ENCODE measurements around the gene PNMA8A.

DNA sequence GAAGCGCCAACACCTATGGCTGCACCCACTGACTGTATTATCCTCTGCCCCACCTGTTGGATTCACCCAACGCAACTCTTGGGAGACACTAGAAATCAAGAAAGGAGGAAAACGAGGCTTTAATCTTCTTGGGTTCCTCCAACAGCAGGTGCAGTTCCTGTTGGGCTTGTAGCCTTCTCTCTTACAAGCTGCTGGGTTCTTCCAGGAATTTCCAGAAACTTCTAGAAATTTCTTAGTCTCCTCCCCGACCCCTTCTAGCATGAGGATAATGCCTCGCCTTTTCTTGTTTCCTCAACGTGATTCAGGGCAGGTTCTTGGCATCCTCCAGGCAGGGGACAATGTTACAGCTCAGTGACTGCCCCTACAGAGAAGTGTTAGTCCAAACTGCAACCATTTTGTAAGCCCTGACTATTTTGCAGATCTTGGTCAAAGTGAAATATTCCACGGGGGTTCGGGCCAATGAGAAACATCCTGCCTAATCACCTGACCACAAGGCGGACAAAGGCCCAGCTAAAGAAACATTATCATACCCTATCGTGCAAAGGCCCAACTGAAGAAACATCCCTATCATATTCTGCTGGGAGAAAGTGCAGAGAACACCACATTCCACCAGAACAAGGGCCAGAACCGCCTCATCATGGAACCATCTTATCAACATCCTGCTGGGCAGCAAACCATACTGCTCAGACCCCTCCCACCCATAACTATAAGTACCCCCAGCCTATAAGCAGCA lies 614 bp upstream of the PNMA8A start:
- TF ChIP-seq, protein P1, sequence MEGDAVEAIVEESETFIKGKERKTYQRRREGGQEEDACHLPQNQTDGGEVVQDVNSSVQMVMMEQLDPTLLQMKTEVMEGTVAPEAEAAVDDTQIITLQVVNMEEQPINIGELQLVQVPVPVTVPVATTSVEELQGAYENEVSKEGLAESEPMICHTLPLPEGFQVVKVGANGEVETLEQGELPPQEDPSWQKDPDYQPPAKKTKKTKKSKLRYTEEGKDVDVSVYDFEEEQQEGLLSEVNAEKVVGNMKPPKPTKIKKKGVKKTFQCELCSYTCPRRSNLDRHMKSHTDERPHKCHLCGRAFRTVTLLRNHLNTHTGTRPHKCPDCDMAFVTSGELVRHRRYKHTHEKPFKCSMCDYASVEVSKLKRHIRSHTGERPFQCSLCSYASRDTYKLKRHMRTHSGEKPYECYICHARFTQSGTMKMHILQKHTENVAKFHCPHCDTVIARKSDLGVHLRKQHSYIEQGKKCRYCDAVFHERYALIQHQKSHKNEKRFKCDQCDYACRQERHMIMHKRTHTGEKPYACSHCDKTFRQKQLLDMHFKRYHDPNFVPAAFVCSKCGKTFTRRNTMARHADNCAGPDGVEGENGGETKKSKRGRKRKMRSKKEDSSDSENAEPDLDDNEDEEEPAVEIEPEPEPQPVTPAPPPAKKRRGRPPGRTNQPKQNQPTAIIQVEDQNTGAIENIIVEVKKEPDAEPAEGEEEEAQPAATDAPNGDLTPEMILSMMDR (conservative IDR thresholded peaks at IDR 0.05; ENCODE audit: low read length) = no peak
- TF ChIP-seq EZH2phosphoT487 (IDR thresholded peaks at IDR 0.05; ENCODE audit: borderline replicate concordance, low read depth, low read length) = no peak
